ENCODE data around the gene HDAC4.

HDAC4 gene

DNA sequence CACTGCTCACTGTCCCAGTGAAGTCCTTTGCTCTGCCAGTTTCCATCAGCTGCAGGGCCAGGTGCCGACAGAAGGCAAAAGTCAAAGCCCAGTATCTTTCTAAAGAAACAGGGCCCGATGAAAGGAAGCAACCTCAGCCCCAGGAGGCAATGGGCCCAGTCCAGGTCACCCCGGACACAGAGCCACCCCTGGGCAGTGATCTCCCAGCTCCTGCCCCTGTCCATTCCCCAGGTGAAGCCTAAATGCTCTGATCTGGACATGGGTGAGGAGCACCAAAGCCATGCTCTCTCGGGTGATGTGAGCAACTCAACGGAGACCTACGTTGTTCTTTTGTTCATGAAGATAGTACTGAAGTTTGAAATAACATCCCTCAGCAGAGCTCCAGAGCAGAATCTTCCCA is 61.6 kb downstream of the HDAC4 start:
- no peaks in the 10 kb centered on the region for H3K9me3 ChIP-seq (ENCODE audit: insufficient read depth, low read depth, low read length)
- H3K9me2 ChIP-seq (replicated peaks; ENCODE audit: low read depth, low read length) = no peaks in the 10 kb centered on the region
- TF ChIP-seq, protein P1, sequence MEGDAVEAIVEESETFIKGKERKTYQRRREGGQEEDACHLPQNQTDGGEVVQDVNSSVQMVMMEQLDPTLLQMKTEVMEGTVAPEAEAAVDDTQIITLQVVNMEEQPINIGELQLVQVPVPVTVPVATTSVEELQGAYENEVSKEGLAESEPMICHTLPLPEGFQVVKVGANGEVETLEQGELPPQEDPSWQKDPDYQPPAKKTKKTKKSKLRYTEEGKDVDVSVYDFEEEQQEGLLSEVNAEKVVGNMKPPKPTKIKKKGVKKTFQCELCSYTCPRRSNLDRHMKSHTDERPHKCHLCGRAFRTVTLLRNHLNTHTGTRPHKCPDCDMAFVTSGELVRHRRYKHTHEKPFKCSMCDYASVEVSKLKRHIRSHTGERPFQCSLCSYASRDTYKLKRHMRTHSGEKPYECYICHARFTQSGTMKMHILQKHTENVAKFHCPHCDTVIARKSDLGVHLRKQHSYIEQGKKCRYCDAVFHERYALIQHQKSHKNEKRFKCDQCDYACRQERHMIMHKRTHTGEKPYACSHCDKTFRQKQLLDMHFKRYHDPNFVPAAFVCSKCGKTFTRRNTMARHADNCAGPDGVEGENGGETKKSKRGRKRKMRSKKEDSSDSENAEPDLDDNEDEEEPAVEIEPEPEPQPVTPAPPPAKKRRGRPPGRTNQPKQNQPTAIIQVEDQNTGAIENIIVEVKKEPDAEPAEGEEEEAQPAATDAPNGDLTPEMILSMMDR (conservative IDR thresholded peaks at IDR 0.05; ENCODE audit: low read length) = no peak
- TF ChIP-seq EZH2phosphoT487 (IDR thresholded peaks at IDR 0.05; ENCODE audit: borderline replicate concordance) = no peak
- H3F3A ChIP-seq (ENCODE audit: low read depth) = no peaks in the 10 kb centered on the region
- peaks cover 31% of the 10 kb centered on the region for H3K79me2 ChIP-seq (ENCODE audit: insufficient read depth, low read length)
- no peaks in the 10 kb centered on the region for H3K36me3 ChIP-seq (ENCODE audit: insufficient read depth, low read length)
- H3K27me3 ChIP-seq (ENCODE audit: insufficient read depth, low read length, poor library complexity, severe bottlenecking) = no peaks in the 10 kb centered on the region
- no peak overlapping the region for H3K9ac ChIP-seq (ENCODE audit: low read depth, low read length, poor library complexity, severe bottlenecking)
- peak overlapping the region; percentile 56 for H3K4me2 ChIP-seq (ENCODE audit: low read depth, low read length, poor library complexity, severe bottlenecking)
- no peaks in the 10 kb centered on the region for H4K20me1 ChIP-seq (ENCODE audit: insufficient read depth, low read length, poor library complexity, severe bottlenecking)
- peak overlapping the region; percentile 15 for H3K4me3 ChIP-seq (ENCODE audit: low read length, poor library complexity, severe bottlenecking)
- H3K4me1 ChIP-seq (ENCODE audit: insufficient read depth, low read length, poor library complexity, severe bottlenecking) = peaks cover 24% of the 10 kb centered on the region
- H2AFZ ChIP-seq (ENCODE audit: low read length) = no peak overlapping the region

DNA sequence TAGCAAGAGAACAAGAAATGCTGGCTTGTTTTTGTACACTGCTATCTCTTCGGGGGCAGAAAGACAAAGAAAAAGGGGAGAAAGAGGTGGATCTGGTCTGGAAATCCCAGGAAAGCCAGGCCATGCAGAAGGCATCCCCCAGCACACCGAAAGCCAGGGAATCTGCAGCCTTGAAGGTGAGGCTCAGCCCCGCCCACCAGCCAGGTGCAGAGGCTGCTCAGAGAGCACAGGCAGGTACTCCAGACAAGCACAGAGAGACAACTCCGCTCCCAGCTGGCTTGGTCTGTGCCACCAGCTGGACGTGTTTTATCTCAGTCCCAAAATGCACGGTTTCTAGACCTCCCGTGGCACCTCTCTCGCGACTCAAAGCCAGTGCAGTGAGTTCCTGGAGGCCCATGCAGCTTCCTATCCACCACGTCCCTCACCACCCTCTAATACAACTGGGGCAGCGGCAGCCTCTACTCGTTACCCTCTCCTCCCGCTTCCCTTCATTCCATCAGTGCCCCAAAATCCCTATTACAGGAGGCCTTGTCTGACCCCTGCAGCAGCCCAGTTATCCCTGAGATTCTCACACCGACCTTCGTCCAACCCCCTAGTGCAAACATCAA is 62.8 kb downstream of the HDAC4 start:
- Histone ChIP-seq H4K20me1 (ENCODE audit: insufficient read depth, low read length, poor library complexity, severe bottlenecking) (no peaks in the 10 kb centered on the region), H3K4me2 (ENCODE audit: low read depth, low read length, poor library complexity, severe bottlenecking) (no peak overlapping the region), H3K9ac (ENCODE audit: low read depth, low read length, poor library complexity, severe bottlenecking) (no peak overlapping the region), H3K4me1 (ENCODE audit: insufficient read depth, low read length, poor library complexity, severe bottlenecking) (peaks cover 24% of the 10 kb centered on the region), H3K4me3 (ENCODE audit: low read length, poor library complexity, severe bottlenecking) (no peak overlapping the region), H3K36me3 (ENCODE audit: insufficient read depth, low read length) (no peaks in the 10 kb centered on the region), H3K27me3 (ENCODE audit: insufficient read depth, low read length, poor library complexity, severe bottlenecking) (no peaks in the 10 kb centered on the region), H3K9me3 (ENCODE audit: insufficient read depth, low read depth, low read length) (no peaks in the 10 kb centered on the region), H2AFZ (ENCODE audit: low read length) (no peak overlapping the region), H3K9me2 (replicated peaks; ENCODE audit: low read depth, low read length) (no peaks in the 10 kb centered on the region), H3F3A (ENCODE audit: low read depth) (no peaks in the 10 kb centered on the region), H3K79me2 (ENCODE audit: insufficient read depth, low read length) (peaks cover 38% of the 10 kb centered on the region)
- no peak for TF ChIP-seq EZH2phosphoT487 (IDR thresholded peaks at IDR 0.05; ENCODE audit: borderline replicate concordance)
- TF ChIP-seq, protein P1 (conservative IDR thresholded peaks at IDR 0.05; ENCODE audit: low read length) = no peak

- H3K4me2 ChIP-seq (ENCODE audit: low read depth, low read length, poor library complexity, severe bottlenecking) = no peak overlapping the region
- no peaks in the 10 kb centered on the region for H3K36me3 ChIP-seq (ENCODE audit: insufficient read depth, low read length)
- peaks cover 24% of the 10 kb centered on the region for H3K4me1 ChIP-seq (ENCODE audit: insufficient read depth, low read length, poor library complexity, severe bottlenecking)
- H4K20me1 ChIP-seq (ENCODE audit: insufficient read depth, low read length, poor library complexity, severe bottlenecking) = no peaks in the 10 kb centered on the region
- no peaks in the 10 kb centered on the region for H3K9me3 ChIP-seq (ENCODE audit: insufficient read depth, low read depth, low read length)
- no peak overlapping the region for H2AFZ ChIP-seq (ENCODE audit: low read length)
- no peak overlapping the region for H3K9ac ChIP-seq (ENCODE audit: low read depth, low read length, poor library complexity, severe bottlenecking)
- no peaks in the 10 kb centered on the region for H3K27me3 ChIP-seq (ENCODE audit: insufficient read depth, low read length, poor library complexity, severe bottlenecking)
- H3K9me2 ChIP-seq (replicated peaks; ENCODE audit: low read depth, low read length) = no peaks in the 10 kb centered on the region
- no peaks in the 10 kb centered on the region for H3F3A ChIP-seq (ENCODE audit: low read depth)
- TF ChIP-seq EZH2phosphoT487 (IDR thresholded peaks at IDR 0.05; ENCODE audit: borderline replicate concordance) = no peak
- TF ChIP-seq, protein P1 (conservative IDR thresholded peaks at IDR 0.05; ENCODE audit: low read length) = no peak
- H3K4me3 ChIP-seq (ENCODE audit: low read length, poor library complexity, severe bottlenecking) = no peak overlapping the region
- H3K79me2 ChIP-seq (ENCODE audit: insufficient read depth, low read length) = peaks cover 37% of the 10 kb centered on the region; the same call in 1 of the 2 replicates
These were observed 63.5 kb downstream of the HDAC4 start for GRCh38 chr2:239337122-239337876.

Data from Loucy (cell line).